ENCODE measurements around the gene GPATCH3. TPM values are rescaled to one million over a fixed set of nuclear protein-coding genes. Genes with fewer than 3 reads are reported as not detected.

GPATCH3 gene
- total RNA-seq, 1 donor from 2014 or later = 6.1 TPM

DNA sequence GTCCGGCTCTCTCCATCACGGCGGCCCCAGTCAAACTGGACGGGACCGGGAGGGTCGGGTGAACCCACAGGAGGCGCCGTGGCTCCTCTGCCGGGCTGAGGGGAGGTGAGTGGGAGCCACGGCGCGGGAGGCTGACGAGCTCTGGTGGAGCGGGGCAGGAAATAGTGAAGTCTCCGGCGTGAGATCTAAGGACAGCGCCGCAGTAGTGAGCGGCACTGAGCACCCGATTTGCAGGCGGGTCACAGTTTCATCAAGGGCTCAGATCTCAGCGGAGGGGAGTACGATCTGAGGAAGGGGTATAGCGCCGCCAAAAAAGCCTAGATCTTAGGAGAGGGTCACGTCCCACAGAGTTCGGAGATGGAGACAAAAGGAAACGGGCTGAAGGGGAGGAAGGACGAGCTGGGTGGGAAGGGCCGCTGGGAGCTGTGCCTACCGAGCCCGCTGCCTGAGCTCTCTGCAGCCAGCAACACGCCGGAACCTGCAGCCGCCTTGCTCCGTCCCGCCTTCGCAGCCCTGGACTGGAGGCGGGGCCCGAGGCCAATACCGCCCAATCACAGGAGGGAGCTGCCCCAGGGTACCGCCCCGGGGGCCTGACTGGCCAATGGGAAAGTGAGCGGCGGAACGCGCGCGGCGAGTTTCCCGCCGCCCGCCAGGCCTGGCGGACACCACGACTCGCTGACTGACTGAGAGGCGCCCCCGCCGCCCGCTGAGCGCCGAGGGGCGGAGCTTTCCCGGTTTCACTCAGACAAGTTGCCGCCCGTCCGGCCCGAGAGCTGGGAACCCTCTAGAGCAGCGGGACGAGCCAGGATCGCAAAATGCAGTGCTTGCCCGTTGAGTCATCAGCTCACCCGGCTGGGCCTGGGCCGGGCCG, 35.4 kb downstream of the GPATCH3 start:
- Histone ChIP-seq H3K4me3 (peak overlapping the region; percentile 71), H3K79me2 (ENCODE audit: low read depth) (no peaks in the 10 kb centered on the region), H3F3A (ENCODE audit: low read depth) (peaks cover 27% of the 10 kb centered on the region), H3K4me1 (peaks cover 35% of the 10 kb centered on the region), H3K27ac (no peak overlapping the region), H3K9me3 (ENCODE audit: low read depth) (no peaks in the 10 kb centered on the region), H3K9ac (peak overlapping the region; percentile 27), H4K20me1 (ENCODE audit: low read depth) (no peaks in the 10 kb centered on the region), H3K4me2 (peak overlapping the region; percentile 99), H3K27me3 (peaks cover 8% of the 10 kb centered on the region), H3K36me3 (no peaks in the 10 kb centered on the region), H2AFZ (replicated peaks) (peak overlapping the region; percentile 48)
- Mint-ChIP-seq H3K9me3 (no peaks in the 10 kb centered on the region), H3K27ac (peak overlapping the region; percentile 82), H3K27me3 (ENCODE audit: insufficient read depth, low read depth) (peaks cover 9% of the 10 kb centered on the region), H3K36me3 (no peaks in the 10 kb centered on the region), H3K4me1 (peaks cover 18% of the 10 kb centered on the region), H3K4me3 (peak overlapping the region; percentile 91)
- DNase-seq (ENCODE audit: low spot score) = peak; percentile 98
- TF ChIP-seq EZH2phosphoT487 (IDR thresholded peaks at IDR 0.05) (no peak), EZH2 (IDR thresholded peaks at IDR 0.05) (no peak)
- TF ChIP-seq, protein P1, sequence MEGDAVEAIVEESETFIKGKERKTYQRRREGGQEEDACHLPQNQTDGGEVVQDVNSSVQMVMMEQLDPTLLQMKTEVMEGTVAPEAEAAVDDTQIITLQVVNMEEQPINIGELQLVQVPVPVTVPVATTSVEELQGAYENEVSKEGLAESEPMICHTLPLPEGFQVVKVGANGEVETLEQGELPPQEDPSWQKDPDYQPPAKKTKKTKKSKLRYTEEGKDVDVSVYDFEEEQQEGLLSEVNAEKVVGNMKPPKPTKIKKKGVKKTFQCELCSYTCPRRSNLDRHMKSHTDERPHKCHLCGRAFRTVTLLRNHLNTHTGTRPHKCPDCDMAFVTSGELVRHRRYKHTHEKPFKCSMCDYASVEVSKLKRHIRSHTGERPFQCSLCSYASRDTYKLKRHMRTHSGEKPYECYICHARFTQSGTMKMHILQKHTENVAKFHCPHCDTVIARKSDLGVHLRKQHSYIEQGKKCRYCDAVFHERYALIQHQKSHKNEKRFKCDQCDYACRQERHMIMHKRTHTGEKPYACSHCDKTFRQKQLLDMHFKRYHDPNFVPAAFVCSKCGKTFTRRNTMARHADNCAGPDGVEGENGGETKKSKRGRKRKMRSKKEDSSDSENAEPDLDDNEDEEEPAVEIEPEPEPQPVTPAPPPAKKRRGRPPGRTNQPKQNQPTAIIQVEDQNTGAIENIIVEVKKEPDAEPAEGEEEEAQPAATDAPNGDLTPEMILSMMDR (IDR thresholded peaks at IDR 0.05) = peak; percentile 3

DNA sequence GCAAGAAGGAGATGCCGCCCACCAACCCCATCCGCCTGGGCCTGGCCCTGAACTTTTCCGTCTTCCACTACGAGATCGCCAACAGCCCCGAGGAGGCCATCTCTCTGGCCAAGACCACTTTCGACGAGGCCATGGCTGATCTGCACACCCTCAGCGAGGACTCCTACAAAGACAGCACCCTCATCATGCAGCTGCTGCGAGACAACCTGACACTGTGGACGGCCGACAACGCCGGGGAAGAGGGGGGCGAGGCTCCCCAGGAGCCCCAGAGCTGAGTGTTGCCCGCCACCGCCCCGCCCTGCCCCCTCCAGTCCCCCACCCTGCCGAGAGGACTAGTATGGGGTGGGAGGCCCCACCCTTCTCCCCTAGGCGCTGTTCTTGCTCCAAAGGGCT, 36.6 kb downstream of the GPATCH3 start:
- Histone ChIP-seq H3K36me3 (no peaks in the 10 kb centered on the region), H3K9me3 (ENCODE audit: low read depth) (no peaks in the 10 kb centered on the region), H3K9ac (no peak overlapping the region), H2AFZ (replicated peaks) (no peak overlapping the region), H3K27ac (no peak overlapping the region), H3K4me1 (peaks cover 35% of the 10 kb centered on the region), H3K4me3 (no peak overlapping the region), H4K20me1 (ENCODE audit: low read depth) (no peaks in the 10 kb centered on the region), H3F3A (ENCODE audit: low read depth) (peaks cover 27% of the 10 kb centered on the region), H3K79me2 (ENCODE audit: low read depth) (no peaks in the 10 kb centered on the region), H3K27me3 (peaks cover 8% of the 10 kb centered on the region), H3K4me2 (peak overlapping the region; percentile 99)
- no peaks in the 10 kb centered on the region for H3K9me3 Mint-ChIP-seq
- peak overlapping the region; percentile 91 for H3K4me3 Mint-ChIP-seq
- H3K27ac Mint-ChIP-seq = no peak overlapping the region
- peaks cover 18% of the 10 kb centered on the region for H3K4me1 Mint-ChIP-seq
- peaks cover 10% of the 10 kb centered on the region for H3K27me3 Mint-ChIP-seq (ENCODE audit: insufficient read depth, low read depth)
- no peak for DNase-seq (ENCODE audit: low spot score)
- TF ChIP-seq EZH2 (IDR thresholded peaks at IDR 0.05) = no peak
- TF ChIP-seq, protein P1 (IDR thresholded peaks at IDR 0.05) = no peak
- no peak for TF ChIP-seq EZH2phosphoT487 (IDR thresholded peaks at IDR 0.05)
- no peaks in the 10 kb centered on the region for H3K36me3 Mint-ChIP-seq

DNA sequence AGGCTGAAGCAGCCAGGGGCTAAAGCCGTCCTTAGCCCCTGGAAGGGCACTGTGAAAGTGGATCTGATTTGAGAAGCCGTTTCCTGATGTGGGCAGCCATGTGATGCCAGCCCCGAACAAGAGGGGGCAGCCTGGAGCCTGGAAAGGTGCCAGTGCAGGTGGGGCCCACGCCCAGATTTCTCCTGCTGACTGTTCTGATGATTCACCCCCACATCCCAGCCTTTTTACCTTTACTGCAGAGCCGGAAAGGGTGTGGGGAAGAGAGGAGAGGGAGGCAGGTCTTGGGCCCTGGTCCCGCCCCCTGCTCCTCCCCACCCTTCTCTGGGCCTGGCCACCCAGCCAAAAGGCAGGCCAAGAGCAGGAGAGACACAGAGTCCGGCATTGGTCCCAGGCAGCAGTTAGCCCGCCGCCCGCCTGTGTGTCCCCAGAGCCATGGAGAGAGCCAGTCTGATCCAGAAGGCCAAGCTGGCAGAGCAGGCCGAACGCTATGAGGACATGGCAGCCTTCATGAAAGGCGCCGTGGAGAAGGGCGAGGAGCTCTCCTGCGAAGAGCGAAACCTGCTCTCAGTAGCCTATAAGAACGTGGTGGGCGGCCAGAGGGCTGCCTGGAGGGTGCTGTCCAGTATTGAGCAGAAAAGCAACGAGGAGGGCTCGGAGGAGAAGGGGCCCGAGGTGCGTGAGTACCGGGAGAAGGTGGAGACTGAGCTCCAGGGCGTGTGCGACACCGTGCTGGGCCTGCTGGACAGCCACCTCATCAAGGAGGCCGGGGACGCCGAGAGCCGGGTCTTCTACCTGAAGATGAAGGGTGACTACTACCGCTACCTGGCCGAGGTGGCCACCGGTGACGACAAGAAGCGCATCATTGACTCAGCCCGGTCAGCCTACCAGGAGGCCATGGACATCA, 37.2 kb downstream of the GPATCH3 start, which contains the start of gene SFN:
Gene SFN (plus strand): TSS at position 369 of the 904 bp plus-strand sequence. CDS start 64 bp downstream, at position 433.
- Mint-ChIP-seq H3K4me3 (peak within 1 kb of the TSS; percentile 91), H3K27me3 (ENCODE audit: insufficient read depth, low read depth) (peaks cover 10% of the 10 kb centered on the region), H3K27ac (peak within 1 kb of the TSS; percentile 60), H3K9me3 (no peaks in the 10 kb centered on the region), H3K4me1 (peaks cover 18% of the 10 kb centered on the region), H3K36me3 (no peaks in the 10 kb centered on the region)
- Histone ChIP-seq H3K9me3 (ENCODE audit: low read depth) (no peaks in the 10 kb centered on the region), H3K36me3 (no peaks in the 10 kb centered on the region), H3K4me1 (peaks cover 35% of the 10 kb centered on the region), H3K79me2 (ENCODE audit: low read depth) (no peaks in the 10 kb centered on the region), H4K20me1 (ENCODE audit: low read depth) (no peaks in the 10 kb centered on the region), H3K27me3 (peaks cover 8% of the 10 kb centered on the region), H3K4me3 (peak within 1 kb of the TSS; percentile 71), H2AFZ (replicated peaks) (no peak within 1 kb of the TSS), H3F3A (ENCODE audit: low read depth) (peaks cover 27% of the 10 kb centered on the region), H3K9ac (no peak within 1 kb of the TSS), H3K4me2 (peak within 1 kb of the TSS; percentile 99), H3K27ac (peak within 1 kb of the TSS; percentile 55)
- peak; percentile 41 for DNase-seq (ENCODE audit: low spot score)
- TF ChIP-seq, protein P1 (IDR thresholded peaks at IDR 0.05) = peak; percentile 55
- TF ChIP-seq EZH2 (IDR thresholded peaks at IDR 0.05) (no peak), EZH2phosphoT487 (IDR thresholded peaks at IDR 0.05) (no peak)

Data from neural progenitor cell (in vitro differentiated cells).